ENCODE measurements around the gene EPB41L4A.
"Not testable (repeated sequence)": the region's sequence is repeated elsewhere in the genome, so short reads cannot be mapped to it uniquely, and the experiment has no call there.

Gene EPB41L4A

GRCh38 chr5:112401924-112402323 lies 17.2 kb downstream of the EPB41L4A start:
- no peak for DNase-seq (ENCODE audit: low spot score)

GRCh38 chr5:112397690-112398089 lies 21.4 kb downstream of the EPB41L4A start:
- no peak for DNase-seq (ENCODE audit: low spot score)

- no peak for DNase-seq (ENCODE audit: low spot score)
Measured at GRCh38 chr5:112396430-112396829, 22.6 kb downstream of the EPB41L4A start.

- DNase-seq (ENCODE audit: low spot score), result not testable (repeated sequence)
Measured at GRCh38 chr5:112395299-112395698, 23.8 kb downstream of the EPB41L4A start.

GRCh38 chr5:112390327-112390726 lies 28.8 kb downstream of the EPB41L4A start:
- no peak for DNase-seq (ENCODE audit: low spot score)

- no peak for DNase-seq (ENCODE audit: low spot score)
Measured at GRCh38 chr5:112388739-112389138, 30.3 kb downstream of the EPB41L4A start.

- no peak for DNase-seq (ENCODE audit: low spot score)
Measured at GRCh38 chr5:112388074-112388473, 31.0 kb downstream of the EPB41L4A start.

GRCh38 chr5:112386766-112387165 lies 32.3 kb downstream of the EPB41L4A start:
- no peak for DNase-seq (ENCODE audit: low spot score)

GRCh38 chr5:112385969-112386368 lies 33.1 kb downstream of the EPB41L4A start:
- no peak for DNase-seq (ENCODE audit: low spot score)

- no peak for DNase-seq (ENCODE audit: low spot score)
Measured at GRCh38 chr5:112385566-112385965, 33.5 kb downstream of the EPB41L4A start.

GRCh38 chr5:112384523-112384922 lies 34.6 kb downstream of the EPB41L4A start:
- DNase-seq (ENCODE audit: low spot score), result no peak

- DNase-seq (ENCODE audit: low spot score), result no peak
Measured at GRCh38 chr5:112382886-112383285, 36.2 kb downstream of the EPB41L4A start.

- no peak for DNase-seq (ENCODE audit: low spot score)
Measured at GRCh38 chr5:112381521-112381920, 37.6 kb downstream of the EPB41L4A start.

GRCh38 chr5:112379542-112380325 lies 39.3 kb downstream of the EPB41L4A start:
- DNase-seq (ENCODE audit: low spot score), result no peak

GRCh38 chr5:112374818-112375217 lies 44.3 kb downstream of the EPB41L4A start:
- DNase-seq (ENCODE audit: low spot score), result no peak

- DNase-seq (ENCODE audit: low spot score), result no peak
Measured at GRCh38 chr5:112374356-112374755, 44.7 kb downstream of the EPB41L4A start.

- DNase-seq (ENCODE audit: low spot score), result no peak
Measured at GRCh38 chr5:112373885-112374284, 45.2 kb downstream of the EPB41L4A start.

- peak; percentile 12 for DNase-seq (ENCODE audit: low spot score)
Measured at GRCh38 chr5:112372543-112372942, 46.5 kb downstream of the EPB41L4A start.

- no peak for DNase-seq (ENCODE audit: low spot score)
Measured at GRCh38 chr5:112371067-112371466, 48.0 kb downstream of the EPB41L4A start.

- no peak for DNase-seq (ENCODE audit: low spot score)
Measured at GRCh38 chr5:112367400-112367799, 51.7 kb downstream of the EPB41L4A start.

GRCh38 chr5:112366987-112367386 lies 52.1 kb downstream of the EPB41L4A start:
- DNase-seq (ENCODE audit: low spot score), result peak; percentile 32

- DNase-seq (ENCODE audit: low spot score), result not testable (repeated sequence)
Measured at GRCh38 chr5:112360740-112361139, 58.3 kb downstream of the EPB41L4A start.

- no peak for DNase-seq (ENCODE audit: low spot score)
Measured at GRCh38 chr5:112356178-112356956, 62.7 kb downstream of the EPB41L4A start.

All from RKO (cell line).